ENCODE results near the gene TFPI2. TPM values are rescaled to one million over a fixed set of nuclear protein-coding genes. Genes with fewer than 3 reads are reported as not detected.

TFPI2 gene
- total RNA-seq, 1 experiment from 2014 or later, result not detected

- Histone ChIP-seq H3K27me3 (replicated peaks; ENCODE audit: control insufficient read depth, insufficient read depth, low read length) (no peaks in the 10 kb centered on the region), H3K4me3 (ENCODE audit: low read depth, low read length) (no peak overlapping the region), H3K4me1 (no peaks in the 10 kb centered on the region), H3K36me3 (ENCODE audit: control insufficient read depth, insufficient read depth, low read length) (no peaks in the 10 kb centered on the region), H3K9me3 (no peaks in the 10 kb centered on the region)
- BruUV-seq (replicated peaks), result no TSS peak
- no peaks in the 10 kb centered on the region for H3K36me3 Mint-ChIP-seq (ENCODE audit: insufficient read depth, unreplicated experiment)
- no peaks in the 10 kb centered on the region for H3K4me1 Mint-ChIP-seq (ENCODE audit: low read depth, unreplicated experiment)
- intact Hi-C loops (cut with micrococcal nuclease; ENCODE audit: unreplicated experiment), result no loop called here
- peaks cover 11% of the 10 kb centered on the region for H3K27me3 Mint-ChIP-seq (ENCODE audit: insufficient read depth, unreplicated experiment)
- H3K27ac Mint-ChIP-seq (ENCODE audit: unreplicated experiment), result no peak overlapping the region
- ChIA-PET POLR2A (no interaction called here), CTCF (no interaction called here)
- DNase-seq, result no peak
- no peak overlapping the region for H3K4me3 Mint-ChIP-seq (ENCODE audit: unreplicated experiment)
- no peak for TF ChIP-seq CTCF (IDR thresholded peaks at IDR 0.05; ENCODE audit: insufficient read depth in 1 of 2, low read depth in 1 of 2, low read length in 1 of 2, severe bottlenecking in 1 of 2, unreplicated experiment in 1 of 2)
- no peaks in the 10 kb centered on the region for H3K9me3 Mint-ChIP-seq (ENCODE audit: unreplicated experiment)
Measured at GRCh38 chr7:93851536-93851935, 39.0 kb downstream of the TFPI2 start.

- H3K27ac Mint-ChIP-seq (ENCODE audit: unreplicated experiment), result no peak overlapping the region
- H3K36me3 Mint-ChIP-seq (ENCODE audit: insufficient read depth, unreplicated experiment), result no peaks in the 10 kb centered on the region
- no TSS peak for BruUV-seq (replicated peaks)
- Histone ChIP-seq H3K9me3 (no peaks in the 10 kb centered on the region), H3K4me3 (ENCODE audit: low read depth, low read length) (no peak overlapping the region), H3K27me3 (replicated peaks; ENCODE audit: control insufficient read depth, insufficient read depth, low read length) (no peaks in the 10 kb centered on the region), H3K4me1 (no peaks in the 10 kb centered on the region), H3K36me3 (ENCODE audit: control insufficient read depth, insufficient read depth, low read length) (no peaks in the 10 kb centered on the region)
- peaks cover 6% of the 10 kb centered on the region for H3K27me3 Mint-ChIP-seq (ENCODE audit: insufficient read depth, unreplicated experiment)
- no peak for DNase-seq
- H3K4me1 Mint-ChIP-seq (ENCODE audit: low read depth, unreplicated experiment), result no peaks in the 10 kb centered on the region
- H3K4me3 Mint-ChIP-seq (ENCODE audit: unreplicated experiment), result no peak overlapping the region
- intact Hi-C loops (cut with micrococcal nuclease; ENCODE audit: unreplicated experiment), result no loop called here
- POLR2A ChIA-PET, result no interaction called here
- CTCF ChIA-PET, result interaction anchor here (0.6 kb wide), 1 partner anchor 723 kb away, joined by 3 read pairs; no protein-coding TSS in a partner anchor
- no peak for TF ChIP-seq CTCF (IDR thresholded peaks at IDR 0.05; ENCODE audit: insufficient read depth in 1 of 2, low read depth in 1 of 2, low read length in 1 of 2, severe bottlenecking in 1 of 2, unreplicated experiment in 1 of 2)
- no peaks in the 10 kb centered on the region for H3K9me3 Mint-ChIP-seq (ENCODE audit: unreplicated experiment)
Measured at GRCh38 chr7:93843260-93843659, 47.3 kb downstream of the TFPI2 start.

- POLR2A ChIA-PET, result no interaction called here
- TF ChIP-seq CTCF (IDR thresholded peaks at IDR 0.05; ENCODE audit: insufficient read depth in 1 of 2, low read depth in 1 of 2, low read length in 1 of 2, severe bottlenecking in 1 of 2, unreplicated experiment in 1 of 2), result no peak
- Mint-ChIP-seq H3K27ac (ENCODE audit: unreplicated experiment) (no peak overlapping the region), H3K27me3 (ENCODE audit: insufficient read depth, unreplicated experiment) (peaks cover 15% of the 10 kb centered on the region), H3K36me3 (ENCODE audit: insufficient read depth, unreplicated experiment) (no peaks in the 10 kb centered on the region), H3K4me3 (ENCODE audit: unreplicated experiment) (no peak overlapping the region), H3K9me3 (ENCODE audit: unreplicated experiment) (no peaks in the 10 kb centered on the region), H3K4me1 (ENCODE audit: low read depth, unreplicated experiment) (no peaks in the 10 kb centered on the region)
- Histone ChIP-seq H3K4me1 (no peaks in the 10 kb centered on the region), H3K9me3 (no peaks in the 10 kb centered on the region), H3K27me3 (replicated peaks; ENCODE audit: control insufficient read depth, insufficient read depth, low read length) (no peaks in the 10 kb centered on the region), H3K36me3 (ENCODE audit: control insufficient read depth, insufficient read depth, low read length) (no peaks in the 10 kb centered on the region), H3K4me3 (ENCODE audit: low read depth, low read length) (no peak overlapping the region)
- CTCF ChIA-PET, result no interaction called here
- DNase-seq, result no peak
- no TSS peak for BruUV-seq (replicated peaks)
- intact Hi-C loops (cut with micrococcal nuclease; ENCODE audit: unreplicated experiment), result no loop called here
Measured at GRCh38 chr7:93838966-93839365, 51.6 kb downstream of the TFPI2 start.
